GM21390 (cell line): ENCODE results near the gene ANO6.

Experiments used
- ATAC-seq: cut with Tn5 transposase; IDR thresholded peaks from one replicate; pipeline ENCODE4 v1.9.1; 2021; ENCODE audit not compliant: unreplicated experiment

Gene ANO6

DNA sequence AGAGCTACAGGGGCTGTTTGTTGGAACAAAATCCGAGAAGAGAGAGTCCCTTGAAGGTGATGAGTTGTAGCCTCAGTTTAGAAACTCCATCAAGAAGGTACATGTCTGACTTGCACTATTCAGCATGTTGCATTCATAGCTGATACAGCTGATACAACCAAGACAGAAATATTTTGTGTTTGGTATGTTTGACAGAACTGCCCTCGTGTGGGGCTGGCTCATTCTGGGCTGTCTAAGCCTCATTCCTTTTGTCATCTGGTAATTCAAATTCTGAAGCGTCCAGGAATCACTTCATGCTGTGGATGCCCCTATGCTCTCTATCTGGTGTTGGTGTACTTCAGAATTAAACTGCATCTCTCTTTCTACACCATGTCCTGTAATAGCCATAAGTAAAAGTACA lies 126.3 kb downstream of the ANO6 start:
- ATAC-seq, result no peak

DNA sequence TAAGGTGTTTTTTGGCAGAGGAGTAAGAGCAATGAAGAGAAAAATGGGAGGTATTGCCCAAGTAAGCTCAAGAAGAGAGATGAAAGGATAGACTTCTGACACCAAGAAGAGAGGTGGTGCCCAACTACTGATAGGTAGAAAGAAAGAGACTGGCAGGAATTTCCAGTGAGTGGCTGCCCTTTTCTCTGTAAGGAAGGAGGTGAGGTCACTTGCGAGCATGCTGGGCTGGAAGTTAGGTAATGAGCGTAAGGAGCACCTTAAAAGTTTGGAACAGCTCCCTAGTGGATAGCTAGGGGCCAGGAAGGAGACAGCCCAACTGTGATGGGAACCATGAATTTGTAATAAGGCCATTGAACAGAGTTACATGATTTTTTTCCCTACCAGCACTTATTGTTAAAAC lies 127.0 kb downstream of the ANO6 start:
- no peak for ATAC-seq

DNA sequence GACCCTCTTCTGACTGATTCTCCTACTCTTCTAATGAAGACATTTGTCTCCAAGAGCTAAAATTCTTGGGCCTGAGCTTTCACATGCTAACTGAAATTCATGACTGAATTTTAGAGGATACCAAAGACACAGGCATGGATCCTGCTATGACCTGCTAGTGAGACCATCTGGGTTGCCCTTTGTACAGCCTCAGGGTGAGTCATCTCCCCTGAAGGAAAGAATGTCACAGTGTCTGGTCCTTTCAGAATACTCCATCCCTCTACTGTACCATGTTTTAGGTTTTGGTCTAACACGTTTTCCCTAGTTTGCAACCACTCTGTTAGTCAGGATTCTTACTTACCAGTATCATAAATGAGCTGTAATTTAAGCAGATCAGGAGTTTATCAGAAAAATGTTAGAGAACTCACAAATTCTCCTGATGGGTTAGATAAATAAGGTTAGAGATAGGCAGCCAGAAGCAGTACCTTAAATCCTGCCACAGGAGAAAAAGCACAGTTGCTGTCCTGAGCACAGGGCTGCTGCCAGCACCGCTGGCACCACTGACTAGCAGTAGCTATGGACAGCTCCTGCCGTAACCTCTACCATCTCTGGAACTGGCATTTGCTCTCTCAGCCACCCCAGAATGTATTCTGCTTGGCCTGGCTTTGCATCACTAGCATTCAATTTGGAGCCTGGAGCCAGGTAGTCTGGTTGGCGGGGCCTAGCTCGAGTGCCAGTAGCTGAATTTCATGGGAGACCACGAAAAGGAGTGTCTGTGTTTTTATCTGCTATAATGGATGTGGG lies 127.6 kb downstream of the ANO6 start:
- no peak for ATAC-seq

DNA sequence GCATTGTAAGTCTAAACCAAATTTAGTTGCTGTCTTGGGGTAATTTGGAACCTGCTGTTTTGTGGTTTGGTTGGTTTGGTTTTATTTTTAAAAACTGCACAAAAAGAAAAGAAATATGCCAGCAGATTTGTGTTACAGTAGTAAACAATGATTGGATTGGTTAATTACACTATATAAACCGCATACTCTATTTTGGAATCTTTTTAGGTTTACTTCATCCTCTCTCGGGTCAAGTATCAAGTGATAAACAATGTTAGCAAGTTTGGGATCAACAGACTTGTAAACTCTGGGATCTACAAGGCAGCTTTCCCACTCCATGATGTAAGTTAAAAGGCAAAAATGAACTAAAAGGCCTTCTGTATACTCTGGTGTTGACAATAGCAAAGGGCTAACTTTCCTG lies 132.4 kb downstream of the ANO6 start:
- ATAC-seq, result no peak

DNA sequence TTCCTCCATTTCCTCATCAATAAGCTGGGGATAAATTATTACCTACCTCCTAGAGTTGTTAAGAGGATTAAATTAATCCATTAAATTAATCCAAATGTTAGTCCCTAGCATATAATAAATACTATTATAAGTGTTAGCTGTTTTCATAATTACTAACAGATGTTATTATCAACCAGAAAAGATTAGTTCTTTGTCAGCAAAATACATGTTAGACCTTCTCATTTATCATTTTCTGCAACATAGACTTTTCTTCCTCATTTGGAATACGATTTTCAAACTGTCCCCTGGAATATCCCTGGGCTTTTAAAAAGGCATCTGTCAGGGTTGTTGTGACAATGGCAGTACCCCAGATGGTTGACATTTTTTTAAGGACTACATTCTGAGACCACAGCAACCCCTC lies 133.1 kb downstream of the ANO6 start:
- ATAC-seq, result no peak

DNA sequence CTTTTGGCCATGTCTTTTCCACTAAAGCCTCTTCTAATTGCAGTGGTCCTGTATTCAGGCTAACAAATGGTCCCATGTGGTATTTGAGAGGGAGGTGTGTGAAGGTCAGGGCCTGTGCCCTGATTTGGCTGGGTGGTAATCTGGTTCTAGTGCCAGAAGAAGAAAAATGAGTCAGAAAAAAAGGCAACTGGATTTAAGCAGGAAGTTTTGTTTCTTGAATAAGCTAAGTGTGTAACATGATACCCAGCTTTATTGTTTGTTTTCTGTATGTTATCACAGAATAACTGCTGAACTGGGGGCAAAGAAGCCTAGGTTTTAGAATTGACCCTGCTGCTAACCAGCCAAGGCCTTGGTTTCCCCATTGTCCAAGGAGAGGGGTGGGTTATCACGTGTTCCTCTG lies 134.0 kb downstream of the ANO6 start:
- no peak for ATAC-seq

DNA sequence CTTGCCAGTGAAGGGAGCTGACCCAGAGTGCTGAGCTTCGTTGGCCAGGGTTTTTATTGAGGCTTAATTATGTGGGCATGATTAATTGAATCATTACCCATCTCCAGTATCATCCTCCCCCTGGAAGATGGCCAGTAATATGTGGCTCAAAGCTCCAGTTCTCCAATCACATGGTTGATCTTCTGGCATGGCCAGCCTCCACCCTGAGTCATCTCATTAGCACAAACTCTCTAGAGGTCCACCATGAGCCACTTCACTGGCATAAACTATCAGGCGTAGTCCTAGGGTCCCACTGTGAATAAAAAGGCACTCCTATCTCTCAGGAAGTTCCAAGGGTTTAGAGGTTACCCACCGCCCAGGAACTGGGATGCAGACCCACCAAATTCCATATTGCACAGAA lies 135.0 kb downstream of the ANO6 start:
- no peak for ATAC-seq

DNA sequence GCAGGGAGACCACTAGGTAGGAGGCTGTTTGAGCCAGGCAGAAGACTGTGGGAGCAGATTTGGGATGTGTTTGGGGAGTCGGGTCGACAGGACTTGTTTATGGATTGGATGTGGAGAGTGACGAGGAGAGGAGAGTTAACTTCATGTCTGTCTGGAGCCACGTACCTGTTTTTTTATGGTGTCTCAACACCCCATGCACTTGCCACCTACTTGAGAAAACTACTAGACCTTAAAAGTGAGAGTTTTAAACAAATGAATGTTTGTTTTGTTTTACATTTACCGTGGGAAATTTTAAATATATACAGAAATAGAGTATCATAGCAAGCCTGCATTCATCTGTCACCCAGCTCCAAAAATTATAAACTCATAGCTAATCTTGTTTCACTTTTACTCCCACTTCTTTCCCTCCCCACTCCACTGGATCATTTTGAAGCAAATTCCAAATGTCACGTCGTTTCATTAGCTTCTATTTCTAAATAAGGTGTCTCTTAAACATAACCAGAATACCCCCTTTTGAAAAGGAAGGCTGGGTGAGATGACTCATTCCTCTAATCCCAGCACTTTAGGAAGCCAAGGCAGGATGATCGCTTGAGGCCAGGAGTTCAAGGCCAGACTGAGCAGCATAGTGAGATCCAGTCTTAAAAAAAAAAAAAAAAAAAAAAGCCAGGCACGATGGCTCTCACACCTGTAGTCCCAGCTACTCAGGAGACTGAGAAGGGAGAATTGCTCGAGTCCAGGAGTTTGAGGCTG lies 136.2 kb downstream of the ANO6 start:
- ATAC-seq, result no peak

DNA sequence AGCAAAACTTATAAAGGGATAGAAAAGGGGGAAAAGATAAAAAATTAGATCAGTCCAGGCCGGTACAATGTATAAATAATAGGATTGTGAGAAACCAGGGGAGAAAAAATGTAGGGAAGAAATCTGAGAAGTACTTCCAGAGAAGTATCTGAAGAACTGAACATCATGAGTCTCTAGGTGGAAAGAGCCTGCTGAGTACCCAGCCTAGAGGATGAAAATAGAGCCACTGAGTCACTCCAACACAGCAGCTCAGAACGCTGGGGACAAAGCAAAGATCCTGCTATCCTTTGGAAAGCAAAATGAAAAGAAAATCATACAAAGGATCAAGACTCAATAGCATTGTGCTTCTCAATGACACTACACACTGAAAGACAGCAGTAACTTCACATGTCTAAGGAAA lies 138.0 kb downstream of the ANO6 start:
- ATAC-seq, result no peak

DNA sequence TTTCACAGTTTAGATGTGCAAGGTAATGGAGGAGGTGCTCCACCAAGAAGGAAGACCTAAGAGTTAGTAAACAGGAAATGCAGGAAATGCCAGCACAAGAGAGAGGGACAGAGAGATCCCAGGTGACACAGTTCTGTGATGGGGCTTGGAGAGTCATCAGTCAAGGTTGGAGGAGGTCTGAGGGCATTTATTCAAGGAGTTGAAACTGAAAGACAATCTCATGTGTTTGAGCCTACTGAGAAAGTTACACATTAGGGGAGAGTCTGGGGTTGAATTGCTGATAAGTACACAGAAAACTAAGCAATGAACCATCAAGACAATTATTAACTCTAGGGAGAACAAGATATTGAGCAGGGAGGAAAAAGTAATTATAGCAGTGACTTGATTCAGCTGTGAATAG lies 138.5 kb downstream of the ANO6 start:
- peak; percentile 94 for ATAC-seq

DNA sequence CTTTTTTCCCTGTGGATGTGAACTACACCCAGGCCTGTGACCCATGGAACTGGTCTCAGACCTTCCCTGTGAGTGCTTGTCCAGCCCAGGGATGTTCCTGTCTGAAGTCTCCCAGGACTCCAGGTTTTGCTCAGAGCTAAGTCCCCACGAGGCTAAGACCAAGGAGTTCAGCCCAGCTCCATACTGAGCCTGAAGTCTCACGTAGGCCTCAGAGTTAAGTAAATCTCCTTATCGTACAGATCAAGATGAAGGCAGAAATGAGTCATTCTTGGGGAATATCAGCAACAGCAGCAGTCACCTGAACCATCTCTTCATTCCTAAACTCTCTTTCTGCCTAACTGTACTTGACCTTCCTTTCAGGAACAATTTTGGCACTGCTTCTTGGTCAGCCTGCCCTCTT lies 139.8 kb downstream of the ANO6 start:
- ATAC-seq, result no peak

DNA sequence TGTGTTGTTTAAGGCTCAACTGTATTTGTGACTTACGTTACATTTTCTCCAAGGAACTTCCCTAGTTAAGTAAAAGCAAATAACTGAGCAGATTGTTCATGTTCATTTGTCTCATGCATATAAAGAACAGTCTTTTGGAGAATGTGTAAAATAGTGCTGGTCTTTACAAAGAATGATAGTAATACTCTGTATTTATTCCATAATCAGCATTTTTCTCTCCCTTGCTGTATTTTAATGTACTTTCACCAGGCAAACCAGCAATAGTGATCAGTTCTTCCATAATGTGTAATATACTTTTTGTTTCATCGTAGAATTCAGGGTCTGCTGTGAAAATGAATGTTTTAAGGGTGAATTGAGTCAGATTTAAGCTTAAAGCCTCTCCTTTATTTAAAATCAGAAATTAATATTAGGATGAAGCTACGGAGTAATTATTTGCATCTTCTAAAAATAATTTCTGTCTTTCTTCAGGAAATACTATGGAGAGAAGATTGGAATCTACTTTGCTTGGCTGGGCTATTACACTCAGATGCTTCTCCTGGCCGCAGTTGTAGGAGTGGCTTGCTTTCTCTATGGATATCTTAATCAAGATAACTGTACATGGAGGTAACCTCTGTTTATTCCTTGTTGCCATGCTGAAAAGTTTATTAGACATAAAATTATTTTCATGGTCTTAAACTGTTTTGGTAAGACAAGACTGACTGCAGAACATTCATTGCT lies 141.1 kb downstream of the ANO6 start:
- ATAC-seq, result no peak

DNA sequence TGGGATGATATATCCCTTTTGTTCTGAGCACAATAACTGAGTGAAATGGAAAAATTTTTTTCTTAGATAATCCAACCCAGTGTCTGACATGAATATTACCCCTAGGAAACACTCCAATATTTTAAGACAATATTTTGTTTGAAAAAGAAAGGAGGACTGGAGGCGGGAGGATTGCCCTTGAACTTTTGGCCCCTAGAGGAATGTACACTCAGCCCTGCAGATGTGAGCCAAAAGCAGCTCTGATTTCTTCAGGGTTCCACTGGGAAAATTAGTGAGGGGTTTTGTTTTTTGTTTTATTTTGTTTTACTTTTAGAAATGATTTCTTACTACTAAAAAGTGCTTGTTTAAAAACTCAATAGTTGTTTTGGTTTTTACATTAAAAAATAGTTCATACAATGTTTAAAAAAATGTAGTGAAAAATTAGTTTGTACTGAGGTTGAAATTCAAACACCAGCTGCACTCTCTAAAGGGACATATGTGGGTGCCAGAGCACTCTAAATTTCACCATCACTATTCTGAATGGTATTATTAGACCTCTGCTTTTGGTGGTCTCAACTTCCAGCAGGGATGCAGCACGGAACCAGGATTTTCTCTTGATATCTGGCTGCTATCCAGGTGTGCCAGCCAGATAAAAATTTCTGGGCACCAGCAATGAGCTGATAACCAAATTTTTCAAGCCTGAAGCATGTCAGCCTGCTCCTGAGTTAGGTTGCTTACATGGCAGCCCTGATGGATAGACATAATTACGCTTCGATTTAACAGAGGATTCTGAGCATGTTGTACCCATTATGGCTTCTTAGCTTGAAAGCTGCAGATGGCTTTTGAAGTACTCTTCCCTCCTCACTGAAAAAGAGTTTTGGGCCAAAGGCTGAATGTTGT lies 141.9 kb downstream of the ANO6 start:
- no peak for ATAC-seq

DNA sequence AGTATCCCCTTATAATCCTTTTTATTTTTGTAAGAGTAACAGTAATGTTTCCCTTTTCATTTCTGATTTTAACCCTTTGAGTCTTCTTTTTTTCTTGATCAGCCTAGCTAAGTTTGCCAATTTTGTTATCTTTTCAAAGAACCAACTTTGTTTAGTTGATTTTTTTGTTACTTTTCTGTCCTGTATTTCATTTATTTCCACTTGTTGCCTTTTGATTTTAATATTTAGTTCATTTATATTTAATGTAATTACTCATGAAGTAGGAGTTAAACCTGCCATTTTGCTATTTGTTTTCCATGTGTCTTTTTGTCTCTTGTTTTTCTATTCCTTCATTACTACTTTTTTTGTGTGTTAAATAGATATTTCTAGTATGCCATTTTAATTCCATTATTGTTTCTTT lies 146.4 kb downstream of the ANO6 start:
- ATAC-seq, result no peak

DNA sequence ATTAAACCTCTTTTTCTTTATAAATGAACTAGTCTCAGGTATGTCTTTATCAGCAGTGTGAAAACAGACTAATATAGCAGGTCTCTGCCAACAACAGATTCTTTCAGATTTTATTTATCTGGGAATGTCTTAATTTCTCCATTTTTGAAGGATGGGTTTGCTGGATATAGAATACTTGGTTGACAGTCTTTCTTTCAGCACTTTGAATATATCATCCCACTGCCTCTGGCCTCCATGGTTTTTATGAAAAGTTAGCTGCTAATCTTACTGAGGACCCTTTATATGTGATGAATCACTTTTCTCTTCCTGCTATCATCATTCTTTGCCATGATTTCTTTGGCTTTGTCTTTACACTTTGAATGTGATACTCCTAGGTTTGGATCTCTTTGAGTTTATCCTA lies 148.0 kb downstream of the ANO6 start:
- ATAC-seq, result no peak

DNA sequence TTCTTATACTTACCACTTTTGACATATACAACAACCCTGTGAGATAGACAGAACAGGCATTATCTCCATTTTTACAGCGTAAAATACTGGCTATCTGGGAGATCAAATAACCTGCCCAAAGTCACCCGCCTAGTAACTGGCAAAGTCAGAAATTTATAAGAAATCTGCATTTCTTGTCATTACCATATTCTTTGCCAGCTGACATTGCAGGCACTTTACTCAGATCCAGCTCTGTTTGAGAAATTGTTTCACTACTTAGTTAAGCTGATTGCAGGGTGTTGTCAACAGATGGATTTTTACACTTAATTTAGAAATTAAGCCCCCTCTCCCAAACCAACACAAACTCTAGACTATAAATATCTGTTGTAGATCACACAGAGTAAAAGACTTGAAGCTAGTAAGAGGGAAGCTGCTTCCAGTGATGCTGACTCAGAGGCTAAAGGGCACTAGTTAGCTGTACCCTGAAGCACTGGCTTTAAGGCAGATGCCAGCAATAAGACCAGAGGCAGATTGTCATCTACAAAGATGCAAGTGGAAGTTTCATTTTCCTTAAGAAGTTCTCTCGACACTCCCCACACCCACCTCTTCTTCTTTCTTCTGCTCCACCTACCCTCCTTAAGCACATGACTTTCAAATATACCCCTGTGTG lies 153.1 kb downstream of the ANO6 start:
- ATAC-seq, result no peak

DNA sequence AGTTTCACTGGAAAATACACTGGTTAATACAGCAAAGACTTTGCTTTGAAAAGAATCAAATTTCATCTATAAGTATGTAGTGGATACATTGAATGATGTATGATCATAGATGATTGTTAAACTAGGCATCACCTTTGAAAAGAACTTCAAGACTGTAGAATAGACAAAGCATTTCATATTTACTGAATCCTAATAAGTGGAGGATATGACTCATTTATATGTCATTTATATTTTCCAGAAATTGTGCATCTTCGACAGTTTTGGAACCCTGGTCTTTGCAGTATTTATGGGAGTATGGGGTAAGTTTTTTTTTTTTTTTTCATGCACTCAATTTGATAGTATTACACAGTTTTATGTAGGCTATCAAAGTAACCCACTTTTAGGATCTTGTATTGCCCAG lies 161.9 kb downstream of the ANO6 start:
- no peak for ATAC-seq

DNA sequence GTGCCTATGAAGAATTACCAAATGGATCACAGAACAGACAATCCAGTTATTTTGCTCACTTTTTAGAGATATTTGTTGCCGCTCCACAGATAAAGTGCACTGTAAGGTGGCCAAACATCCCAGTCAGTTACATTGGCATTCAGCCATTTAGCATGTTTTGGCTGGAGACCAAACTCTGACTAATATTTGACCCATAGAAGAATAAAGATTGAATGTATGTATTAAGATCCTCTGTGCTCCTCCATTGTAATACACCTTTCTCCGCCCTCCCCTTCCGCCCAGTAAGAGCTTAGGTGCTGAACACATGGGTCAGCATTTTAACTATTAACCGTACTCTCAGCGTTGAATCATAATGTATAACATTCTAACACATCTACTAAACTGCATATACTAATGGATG lies 163.4 kb downstream of the ANO6 start:
- no peak for ATAC-seq

DNA sequence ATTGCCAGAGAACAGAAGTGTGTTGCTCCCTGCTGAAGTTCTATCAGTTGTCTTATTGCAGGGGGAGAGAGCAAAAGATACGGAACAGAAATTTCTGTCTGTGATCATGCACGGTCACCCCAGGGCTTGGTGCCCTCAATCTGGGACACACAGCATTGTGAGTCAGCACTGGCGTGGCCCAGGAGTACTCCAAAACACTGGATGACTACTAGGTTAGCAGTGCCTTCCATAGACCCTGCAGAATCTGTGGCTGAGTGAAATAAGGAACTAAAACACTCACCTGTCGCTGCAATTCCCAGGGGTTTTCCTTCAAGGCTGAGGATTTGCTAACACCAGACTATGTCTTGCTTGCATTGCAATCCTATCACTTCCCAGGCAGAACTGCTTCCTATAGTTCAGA lies 165.5 kb downstream of the ANO6 start:
- no peak for ATAC-seq

DNA sequence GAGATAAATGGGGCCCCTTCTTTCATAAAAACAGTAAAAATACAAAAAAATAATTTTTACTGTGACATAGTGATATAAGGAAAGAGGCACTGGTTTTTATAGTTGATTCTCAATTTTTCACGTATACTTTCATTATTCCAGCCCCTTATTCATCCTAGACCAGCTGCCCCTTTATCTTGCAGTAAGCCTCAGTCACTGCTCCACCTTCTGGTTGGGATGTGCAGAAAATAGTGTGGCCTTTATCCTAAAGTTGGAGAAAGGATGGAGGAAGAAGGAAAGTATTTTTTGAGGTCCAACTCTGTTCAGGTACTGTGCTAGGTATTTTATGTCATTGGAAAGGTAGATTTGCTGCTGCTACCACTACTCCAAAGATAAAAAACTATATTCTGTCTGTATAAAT lies 172.7 kb downstream of the ANO6 start:
- no peak for ATAC-seq

DNA sequence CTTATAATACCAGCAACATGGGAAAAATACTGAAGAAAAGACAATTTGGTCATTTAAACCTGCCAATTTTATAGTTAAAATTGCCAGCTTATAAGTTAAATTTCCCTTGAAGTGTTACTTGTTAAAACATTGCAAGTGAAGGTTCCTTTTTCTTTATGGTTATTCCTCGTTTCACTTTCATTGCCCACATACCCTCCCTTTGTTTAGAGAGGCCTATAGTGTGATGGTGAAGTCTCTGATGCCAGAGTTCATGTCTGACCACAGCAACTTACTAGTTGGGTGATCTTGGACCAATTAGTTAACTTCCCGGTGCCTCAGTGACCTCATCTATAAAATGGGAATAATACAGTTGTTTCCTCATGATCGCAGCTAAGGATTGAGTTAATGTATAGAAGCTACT lies 173.5 kb downstream of the ANO6 start:
- ATAC-seq, result no peak
